Liver (tissue), 3 donors: Measurements from ENCODE around the gene TP73.

Experiments used
- CTCF ChIP-seq: fragments of 150-350 bp; IDR thresholded peaks from 2 replicates; pipeline ENCODE4 v1.5.1; 2017; ENCODE audit warnings: improper control_type of control experiment, low read depth, low read length; ENCODE audit not compliant: missing input control
- MAX ChIP-seq: IDR thresholded peaks from 2 replicates; pipeline ENCODE4 v1.6.1; 2016; ENCODE audit warnings: antibody characterized with exemption
- RAD21 ChIP-seq, 2 donors: IDR thresholded peaks; 2 replicates each; pipeline ENCODE4 v1.6.1; 2016; ENCODE audit warnings: antibody characterized with exemption in 2 of 2, mild to moderate bottlenecking in 2 of 2
- SP1 ChIP-seq: IDR thresholded peaks from 2 replicates; pipeline ENCODE4 v1.6.1; 2018; ENCODE audit warnings: antibody characterized with exemption, mild to moderate bottlenecking
- TAF1 ChIP-seq: conservative IDR thresholded peaks from 2 replicates; pipeline ENCODE4 v1.6.1; 2016; ENCODE audit warnings: antibody characterized with exemption, mild to moderate bottlenecking
- donor health status: healthy.
- donor health status: healthy.

DNA sequence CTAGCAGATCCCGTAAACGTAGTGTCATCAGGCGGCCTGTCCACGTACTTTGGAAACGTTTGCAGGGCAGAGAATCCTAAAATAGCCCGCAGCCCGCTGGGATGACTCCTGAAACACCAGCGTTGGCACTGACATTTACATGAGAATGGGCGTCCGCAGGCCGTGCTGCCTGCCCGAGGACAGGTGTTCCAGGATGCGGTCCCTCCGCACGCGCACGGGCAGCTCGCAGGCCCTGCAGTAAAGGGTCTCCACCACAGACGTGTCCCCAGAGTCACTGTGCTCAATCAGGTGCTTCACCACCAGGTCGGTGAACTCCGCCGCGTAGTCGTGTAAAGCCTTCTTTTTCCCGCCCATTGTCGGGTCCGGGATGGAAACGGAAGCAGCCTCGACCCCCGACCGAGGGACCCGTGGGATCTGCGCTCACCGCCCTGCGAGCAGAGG is 94.1 kb downstream of the TP73 start:
- TF ChIP-seq CTCF (no peak), MAX (no peak), TAF1 (no peak), SP1 (no peak), RAD21 (IDR thresholded peaks at IDR 0.05) (no peak)
